ENCODE measurements around the gene FBXL4. TPM values are rescaled to one million over a fixed set of nuclear protein-coding genes. Genes with fewer than 3 reads are reported as not detected.

FBXL4 gene
- total and polyA plus RNA-seq, 2 experiments from 2014 or later, result 7.2 to 12.7 TPM

DNA sequence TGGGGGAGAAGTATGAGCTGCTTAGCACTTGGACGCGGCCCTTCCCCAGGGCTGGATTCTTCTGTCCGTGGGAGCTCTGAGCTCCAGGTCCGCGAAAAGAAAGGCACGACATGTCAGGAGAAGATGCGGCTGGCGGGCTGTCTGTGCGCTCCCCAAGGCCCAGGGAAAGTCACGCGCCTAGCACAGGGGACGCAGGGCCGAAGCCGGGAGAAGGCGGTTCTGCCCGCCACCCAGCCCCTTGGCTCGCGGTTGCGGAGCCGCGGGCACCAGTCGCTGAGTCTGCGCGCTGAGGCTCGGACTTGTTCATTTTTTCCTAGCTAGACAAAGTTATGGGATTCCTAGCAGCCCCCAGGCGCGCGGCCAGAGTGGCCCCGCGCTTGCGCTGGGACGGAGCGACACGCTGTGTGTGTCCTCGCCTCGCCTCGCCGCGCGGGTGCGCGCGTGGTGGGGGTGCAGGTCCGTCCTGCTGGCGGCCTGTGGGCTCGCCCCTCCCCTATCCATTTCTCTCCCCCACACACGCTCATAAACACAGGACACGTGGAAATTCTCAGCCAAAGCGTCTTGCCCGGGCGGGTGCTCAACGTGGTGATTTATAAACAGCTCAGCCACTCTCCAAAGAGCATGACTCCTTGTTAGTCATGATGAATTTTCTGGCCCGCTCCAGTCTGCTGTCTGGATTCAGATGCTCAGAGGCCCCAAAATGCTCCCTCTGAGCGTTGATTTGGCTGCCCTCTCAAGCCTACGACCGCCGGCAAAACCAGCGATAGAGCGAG is 115.3 kb downstream of the FBXL4 start:
- no peaks in the 10 kb centered on the region for H3K9me3 ChIP-seq (ENCODE audit: low read depth)
- TF ChIP-seq, protein P1, sequence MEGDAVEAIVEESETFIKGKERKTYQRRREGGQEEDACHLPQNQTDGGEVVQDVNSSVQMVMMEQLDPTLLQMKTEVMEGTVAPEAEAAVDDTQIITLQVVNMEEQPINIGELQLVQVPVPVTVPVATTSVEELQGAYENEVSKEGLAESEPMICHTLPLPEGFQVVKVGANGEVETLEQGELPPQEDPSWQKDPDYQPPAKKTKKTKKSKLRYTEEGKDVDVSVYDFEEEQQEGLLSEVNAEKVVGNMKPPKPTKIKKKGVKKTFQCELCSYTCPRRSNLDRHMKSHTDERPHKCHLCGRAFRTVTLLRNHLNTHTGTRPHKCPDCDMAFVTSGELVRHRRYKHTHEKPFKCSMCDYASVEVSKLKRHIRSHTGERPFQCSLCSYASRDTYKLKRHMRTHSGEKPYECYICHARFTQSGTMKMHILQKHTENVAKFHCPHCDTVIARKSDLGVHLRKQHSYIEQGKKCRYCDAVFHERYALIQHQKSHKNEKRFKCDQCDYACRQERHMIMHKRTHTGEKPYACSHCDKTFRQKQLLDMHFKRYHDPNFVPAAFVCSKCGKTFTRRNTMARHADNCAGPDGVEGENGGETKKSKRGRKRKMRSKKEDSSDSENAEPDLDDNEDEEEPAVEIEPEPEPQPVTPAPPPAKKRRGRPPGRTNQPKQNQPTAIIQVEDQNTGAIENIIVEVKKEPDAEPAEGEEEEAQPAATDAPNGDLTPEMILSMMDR (IDR thresholded peaks at IDR 0.05; ENCODE audit: low read depth, low read length), result no peak
- H3K4me1 ChIP-seq (ENCODE audit: low read depth), result peaks cover 17% of the 10 kb centered on the region
- DNase-seq (ENCODE audit: low read depth in 1 of 2, low spot score in 1 of 2), result peak; percentile 27 to 41
- H3K27ac ChIP-seq, result no peak overlapping the region
- peak overlapping the region; percentile 55 for H3K4me3 ChIP-seq
- H3K36me3 ChIP-seq, result no peaks in the 10 kb centered on the region
- peaks cover 92% of the 10 kb centered on the region for H3K27me3 ChIP-seq

DNA sequence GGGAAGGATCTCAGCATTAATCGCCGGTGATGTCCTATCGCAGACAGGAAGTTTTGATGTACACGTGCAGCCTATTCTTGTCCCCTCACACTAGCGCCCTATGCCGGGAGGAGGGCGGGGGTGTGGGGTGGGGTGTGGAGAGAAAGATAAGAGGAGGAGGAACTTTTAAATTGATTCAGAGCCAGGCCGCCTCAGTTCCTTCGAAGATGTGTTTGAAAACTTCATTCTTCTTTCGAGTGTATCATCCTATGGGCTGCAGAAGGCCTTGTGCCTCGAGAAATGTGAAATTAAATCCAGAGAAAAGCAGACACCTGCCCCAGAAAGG is 115.8 kb downstream of the FBXL4 start:
- H3K27me3 ChIP-seq, result peaks cover 92% of the 10 kb centered on the region
- no peak overlapping the region for H3K27ac ChIP-seq
- TF ChIP-seq, protein P1 (IDR thresholded peaks at IDR 0.05; ENCODE audit: low read depth, low read length), result no peak
- H3K4me3 ChIP-seq, result peak overlapping the region; percentile 55
- no peaks in the 10 kb centered on the region for H3K9me3 ChIP-seq (ENCODE audit: low read depth)
- H3K36me3 ChIP-seq, result no peaks in the 10 kb centered on the region
- DNase-seq (ENCODE audit: low read depth in 1 of 2, low spot score in 1 of 2), result no peak
- H3K4me1 ChIP-seq (ENCODE audit: low read depth), result peaks cover 17% of the 10 kb centered on the region

DNA sequence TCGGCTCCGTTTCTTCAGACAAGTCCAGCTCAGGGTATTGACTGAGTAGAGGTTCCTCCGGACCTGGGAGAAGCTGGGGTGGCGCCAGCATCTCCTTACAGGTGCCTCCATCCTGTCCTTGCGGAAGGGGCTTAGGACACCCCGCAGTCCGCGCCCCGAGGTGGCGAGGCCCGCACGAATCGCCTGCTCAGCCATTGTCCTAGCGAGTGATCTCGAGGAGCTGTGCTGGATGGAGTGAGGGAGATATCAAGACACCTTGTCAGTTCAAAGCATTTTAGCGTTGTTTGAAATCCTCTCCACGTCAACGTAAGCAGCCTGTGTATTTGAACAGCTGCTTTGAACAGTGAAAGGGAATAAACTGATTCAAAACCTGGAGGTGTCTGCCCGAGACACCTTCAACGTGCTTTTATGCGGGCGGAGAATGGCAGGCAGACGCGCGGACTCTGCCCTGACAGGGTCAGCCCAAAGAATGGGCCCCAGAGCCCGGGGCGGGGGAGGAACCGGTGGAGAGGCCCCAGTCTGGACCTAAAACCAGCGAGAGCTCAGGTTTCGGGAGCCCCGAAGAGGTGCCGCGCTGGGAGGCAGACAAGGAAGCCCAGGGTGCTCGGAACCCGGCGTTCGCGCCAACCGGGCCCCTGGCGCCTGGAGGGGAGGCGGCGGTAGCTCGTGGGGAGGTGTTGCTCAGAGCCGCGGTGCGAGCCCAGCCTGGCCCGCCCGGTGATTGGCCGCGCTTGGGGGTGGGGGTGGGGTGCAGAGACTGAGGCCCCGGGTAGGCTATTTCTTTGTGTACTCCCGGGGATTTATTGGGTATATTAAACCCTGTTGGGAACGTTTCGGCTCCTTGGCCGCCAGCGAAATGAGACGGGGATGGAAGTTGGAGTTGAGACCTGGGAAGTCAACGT is 116.4 kb downstream of the FBXL4 start:
- H3K27ac ChIP-seq, result no peak overlapping the region
- no peaks in the 10 kb centered on the region for H3K9me3 ChIP-seq (ENCODE audit: low read depth)
- H3K27me3 ChIP-seq, result peaks cover 92% of the 10 kb centered on the region
- TF ChIP-seq, protein P1 (IDR thresholded peaks at IDR 0.05; ENCODE audit: low read depth, low read length), result no peak
- no peaks in the 10 kb centered on the region for H3K36me3 ChIP-seq
- peak in 1 of 2 donors; percentile 20 for DNase-seq (ENCODE audit: low read depth in 1 of 2, low spot score in 1 of 2)
- H3K4me1 ChIP-seq (ENCODE audit: low read depth), result peaks cover 17% of the 10 kb centered on the region
- peak overlapping the region; percentile 55 for H3K4me3 ChIP-seq

DNA sequence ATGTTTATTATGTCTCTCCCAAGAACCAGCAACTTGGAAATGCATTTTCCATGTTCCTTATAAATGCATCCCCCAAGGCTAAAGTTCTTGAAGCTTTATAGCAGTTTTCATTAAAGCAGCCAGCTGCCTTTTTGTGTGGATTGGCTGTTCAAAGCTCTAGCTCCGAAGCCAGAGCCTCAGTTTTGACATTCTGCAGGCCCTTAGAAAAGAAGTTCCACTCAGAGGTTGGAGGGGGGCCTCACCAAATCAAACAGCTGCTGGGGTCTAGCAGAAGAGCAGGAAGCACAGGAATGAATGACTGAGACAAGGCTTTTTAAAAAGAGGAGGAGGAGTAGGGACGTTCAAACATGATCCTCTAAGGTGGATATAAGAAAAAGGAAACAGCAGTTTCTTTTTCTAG is 117.6 kb downstream of the FBXL4 start:
- DNase-seq (ENCODE audit: low read depth in 1 of 2, low spot score in 1 of 2), result no peak
- peaks cover 17% of the 10 kb centered on the region for H3K4me1 ChIP-seq (ENCODE audit: low read depth)

DNA sequence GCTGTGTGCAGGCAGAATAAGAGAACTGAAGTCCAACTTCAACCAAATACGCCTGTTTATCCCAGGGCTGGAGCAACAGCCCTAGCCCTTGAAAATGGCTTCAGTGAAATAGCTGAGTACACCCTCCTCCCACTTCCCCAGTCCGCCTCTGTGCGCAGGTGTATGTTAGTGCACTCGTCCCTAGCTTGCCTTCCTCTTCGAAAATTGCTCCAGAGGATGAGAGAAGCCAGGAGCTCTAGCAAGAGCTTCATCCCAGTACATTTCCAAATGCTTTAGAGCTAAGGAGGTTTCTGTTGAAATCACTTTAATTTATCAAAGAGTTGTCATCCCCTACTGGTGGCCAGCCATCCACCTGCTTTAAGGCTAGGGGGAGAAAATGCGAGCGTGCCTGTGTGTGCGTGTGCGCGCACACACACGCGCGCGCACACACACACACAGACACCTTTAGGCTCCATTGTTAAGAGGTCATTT is 118.8 kb downstream of the FBXL4 start:
- peaks cover 23% of the 10 kb centered on the region for H3K4me1 ChIP-seq (ENCODE audit: low read depth)
- H3K27ac ChIP-seq, result no peak overlapping the region
- no peak for DNase-seq (ENCODE audit: low read depth in 1 of 2, low spot score in 1 of 2)
- peaks cover 98% of the 10 kb centered on the region for H3K27me3 ChIP-seq
- H3K9me3 ChIP-seq (ENCODE audit: low read depth), result no peaks in the 10 kb centered on the region
- no peak overlapping the region for H3K4me3 ChIP-seq
- H3K36me3 ChIP-seq, result no peaks in the 10 kb centered on the region
- TF ChIP-seq, protein P1 (IDR thresholded peaks at IDR 0.05; ENCODE audit: low read depth, low read length), result no peak

More for the DNA sequence above, 117.6 kb downstream of the FBXL4 start:
- Histone ChIP-seq H3K9me3 (ENCODE audit: low read depth) (no peaks in the 10 kb centered on the region), H3K27ac (no peak overlapping the region), H3K4me3 (no peak overlapping the region), H3K27me3 (peaks cover 92% of the 10 kb centered on the region), H3K36me3 (no peaks in the 10 kb centered on the region)
- TF ChIP-seq, protein P1 (IDR thresholded peaks at IDR 0.05; ENCODE audit: low read depth, low read length), result no peak

Data from cardiac muscle cell (in vitro differentiated cells and primary cell).